Measurements from ENCODE around the gene ZNF565.

The ZNF565 gene

GRCh38 chr19:36256064-36256463, 41.6 kb upstream of the ZNF565 start (continued):
- TF ChIP-seq, protein P1, sequence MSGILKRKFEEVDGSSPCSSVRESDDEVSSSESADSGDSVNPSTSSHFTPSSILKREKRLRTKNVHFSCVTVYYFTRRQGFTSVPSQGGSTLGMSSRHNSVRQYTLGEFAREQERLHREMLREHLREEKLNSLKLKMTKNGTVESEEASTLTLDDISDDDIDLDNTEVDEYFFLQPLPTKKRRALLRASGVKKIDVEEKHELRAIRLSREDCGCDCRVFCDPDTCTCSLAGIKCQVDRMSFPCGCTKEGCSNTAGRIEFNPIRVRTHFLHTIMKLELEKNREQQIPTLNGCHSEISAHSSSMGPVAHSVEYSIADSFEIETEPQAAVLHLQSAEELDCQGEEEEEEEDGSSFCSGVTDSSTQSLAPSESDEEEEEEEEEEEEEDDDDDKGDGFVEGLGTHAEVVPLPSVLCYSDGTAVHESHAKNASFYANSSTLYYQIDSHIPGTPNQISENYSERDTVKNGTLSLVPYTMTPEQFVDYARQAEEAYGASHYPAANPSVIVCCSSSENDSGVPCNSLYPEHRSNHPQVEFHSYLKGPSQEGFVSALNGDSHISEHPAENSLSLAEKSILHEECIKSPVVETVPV (CRISPR knock-in tag; IDR thresholded peaks at IDR 0.05), result no peak
- TF ChIP-seq PATZ1 (CRISPR knock-in tag; IDR thresholded peaks at IDR 0.05; ENCODE audit: borderline replicate concordance), result no peak
- no peak for TF ChIP-seq SNAI2 (CRISPR knock-in tag; IDR thresholded peaks at IDR 0.05)
- TF ChIP-seq ZFP30 (CRISPR knock-in tag; IDR thresholded peaks at IDR 0.05), result no peak

- ATAC-seq, result no peak
- TF ChIP-seq PATZ1 (CRISPR knock-in tag; IDR thresholded peaks at IDR 0.05; ENCODE audit: borderline replicate concordance) (no peak), ZNF70 (CRISPR knock-in tag; IDR thresholded peaks at IDR 0.05) (no peak), ARNTL (CRISPR knock-in tag; IDR thresholded peaks at IDR 0.05; ENCODE audit: borderline replicate concordance, low read depth) (no peak), ZNF565 (CRISPR knock-in tag; conservative IDR thresholded peaks at IDR 0.05; ENCODE audit: low read depth) (no peak), ZFP3 (CRISPR knock-in tag; IDR thresholded peaks at IDR 0.05) (no peak), ZC3H10 (CRISPR knock-in tag; IDR thresholded peaks at IDR 0.05) (no peak), TCF4 (CRISPR knock-in tag; IDR thresholded peaks at IDR 0.05; ENCODE audit: borderline replicate concordance) (no peak), ESRRG (CRISPR knock-in tag; IDR thresholded peaks at IDR 0.05) (no peak), SNAI2 (CRISPR knock-in tag; IDR thresholded peaks at IDR 0.05) (no peak), ZNF8 (CRISPR knock-in tag; IDR thresholded peaks at IDR 0.05) (no peak), TSHZ2 (CRISPR knock-in tag; IDR thresholded peaks at IDR 0.05) (no peak), CSDC2 (CRISPR knock-in tag; IDR thresholded peaks at IDR 0.05) (no peak), BACH2 (CRISPR knock-in tag; IDR thresholded peaks at IDR 0.05; ENCODE audit: borderline replicate concordance) (no peak), GLIS3 (CRISPR knock-in tag; IDR thresholded peaks at IDR 0.05) (no peak), OSR1 (CRISPR knock-in tag; IDR thresholded peaks at IDR 0.05) (no peak), RARB (CRISPR knock-in tag; IDR thresholded peaks at IDR 0.05) (no peak), PPARA (CRISPR knock-in tag; IDR thresholded peaks at IDR 0.05; ENCODE audit: borderline replicate concordance) (no peak)
- TF ChIP-seq, protein P2, sequence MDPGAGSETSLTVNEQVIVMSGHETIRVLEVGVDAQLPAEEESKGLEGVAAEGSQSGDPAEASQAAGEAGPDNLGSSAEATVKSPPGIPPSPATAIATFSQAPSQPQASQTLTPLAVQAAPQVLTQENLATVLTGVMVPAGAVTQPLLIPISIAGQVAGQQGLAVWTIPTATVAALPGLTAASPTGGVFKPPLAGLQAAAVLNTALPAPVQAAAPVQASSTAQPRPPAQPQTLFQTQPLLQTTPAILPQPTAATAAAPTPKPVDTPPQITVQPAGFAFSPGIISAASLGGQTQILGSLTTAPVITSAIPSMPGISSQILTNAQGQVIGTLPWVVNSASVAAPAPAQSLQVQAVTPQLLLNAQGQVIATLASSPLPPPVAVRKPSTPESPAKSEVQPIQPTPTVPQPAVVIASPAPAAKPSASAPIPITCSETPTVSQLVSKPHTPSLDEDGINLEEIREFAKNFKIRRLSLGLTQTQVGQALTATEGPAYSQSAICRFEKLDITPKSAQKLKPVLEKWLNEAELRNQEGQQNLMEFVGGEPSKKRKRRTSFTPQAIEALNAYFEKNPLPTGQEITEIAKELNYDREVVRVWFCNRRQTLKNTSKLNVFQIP (CRISPR knock-in tag; IDR thresholded peaks at IDR 0.05; ENCODE audit: borderline replicate concordance, low read depth), result no peak
Observed at GRCh38 chr19:36255316-36255715, 40.9 kb upstream of the ZNF565 start.

DNA sequence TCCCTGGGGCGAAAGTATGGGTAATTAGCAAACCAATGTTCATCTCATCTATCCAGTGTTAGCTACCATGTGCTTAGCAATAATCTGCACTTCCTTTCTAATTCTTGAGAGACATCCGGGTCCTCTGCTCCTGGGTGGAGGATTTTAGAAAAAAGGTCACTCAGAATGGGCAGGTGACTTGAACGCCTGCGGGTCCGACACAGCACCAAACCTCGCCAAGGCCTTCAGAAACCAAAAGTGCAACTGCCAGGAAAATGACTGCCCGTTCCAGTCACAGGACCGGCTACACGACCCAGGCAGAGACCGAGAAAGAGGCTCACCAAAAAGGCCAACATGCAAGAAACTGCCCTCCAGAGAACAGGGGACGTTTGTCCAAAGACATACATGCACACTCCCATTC, 40.4 kb upstream of the ZNF565 start:
- ATAC-seq, result no peak
- TF ChIP-seq ZC3H10 (CRISPR knock-in tag; IDR thresholded peaks at IDR 0.05), result no peak
- TF ChIP-seq RARB (CRISPR knock-in tag; IDR thresholded peaks at IDR 0.05), result no peak
- TF ChIP-seq GLIS3 (CRISPR knock-in tag; IDR thresholded peaks at IDR 0.05), result no peak
- TF ChIP-seq CSDC2 (CRISPR knock-in tag; IDR thresholded peaks at IDR 0.05), result no peak
- no peak for TF ChIP-seq SNAI2 (CRISPR knock-in tag; IDR thresholded peaks at IDR 0.05)
- no peak for TF ChIP-seq ZFP3 (CRISPR knock-in tag; IDR thresholded peaks at IDR 0.05)
- TF ChIP-seq, protein P2 (CRISPR knock-in tag; IDR thresholded peaks at IDR 0.05; ENCODE audit: borderline replicate concordance, low read depth), result no peak
- no peak for TF ChIP-seq TOX (CRISPR knock-in tag; IDR thresholded peaks at IDR 0.05; ENCODE audit: borderline replicate concordance)
- no peak for TF ChIP-seq TCF4 (CRISPR knock-in tag; IDR thresholded peaks at IDR 0.05; ENCODE audit: borderline replicate concordance)
- no peak for TF ChIP-seq PATZ1 (CRISPR knock-in tag; IDR thresholded peaks at IDR 0.05; ENCODE audit: borderline replicate concordance)
- no peak for TF ChIP-seq ISL1 (CRISPR knock-in tag; IDR thresholded peaks at IDR 0.05)
- no peak for TF ChIP-seq BACH2 (CRISPR knock-in tag; IDR thresholded peaks at IDR 0.05; ENCODE audit: borderline replicate concordance)
- TF ChIP-seq, protein P1 (CRISPR knock-in tag; IDR thresholded peaks at IDR 0.05), result no peak
